SK-N-SH (cell line): Measurements from ENCODE around the gene PRKCA. TPM values are rescaled to one million over a fixed set of nuclear protein-coding genes. Genes with fewer than 3 reads are reported as not detected.

Experiments used
- CTCF ChIA-PET: fragments of 300-600, 350-600 bp; formaldehyde crosslinking; extraction: SDS; loops from one replicate; lab custom pipeline; 2021; lab: Yijun Ruan, JAX
- POLR2A ChIA-PET: fragments of 350-600 bp; sonication (Branson Sonifier 250); formaldehyde crosslinking; extraction: SDS; loops from one replicate; lab custom pipeline; 2020; ENCODE audit warnings: antibody characterized with exemption, inconsistent platforms; lab: Yijun Ruan, JAX
- DNase-seq: peaks from one replicate; pipeline ENCODE4 v3.0.0; 2012
- H2AFZ ChIP-seq: fragments of 200-600 bp; sonication (generic); 2 replicates; pipeline ENCODE4 v1.8.1; 2016; ENCODE audit warnings: antibody characterized with exemption, mild to moderate bottlenecking, low read depth
- H3F3A ChIP-seq: fragments of 200-600 bp; sonication (generic); replicated peaks from 2 replicates; pipeline ENCODE3; 2016; ENCODE audit warnings: antibody characterized with exemption, mild to moderate bottlenecking; ENCODE audit not compliant: insufficient read depth
- H3K27ac ChIP-seq, 2 experiments: fragments of 200-500 bp in 1 of 2; fragments of 200-600 bp in 1 of 2; sonication (Bioruptor generic) in 1 of 2; sonication (generic), shearing (Covaris generic) in 1 of 2; 2 replicates each; pipeline versions ENCODE4 v1.5.1 to v1.6.1; 2014 to 2016; ENCODE audit warnings: low read depth in 2 of 2, inconsistent platforms in 1 of 2, low read length in 1 of 2, mild to moderate bottlenecking in 1 of 2, mixed read lengths in 1 of 2
- H3K27me3 ChIP-seq: fragments of 200-600 bp; sonication (generic), shearing (Covaris generic); 2 replicates; pipeline ENCODE4 v1.6.1; 2016; ENCODE audit warnings: mixed run types; ENCODE audit not compliant: insufficient read depth
- H3K36me3 ChIP-seq, 2 experiments: fragments of 200-500 bp in 1 of 2; fragments of 200-600 bp in 1 of 2; sonication (Bioruptor generic) in 1 of 2; sonication (generic) in 1 of 2; replicated peaks in 1 of 2; 2 replicates each; pipeline versions ENCODE3 to v1.5.1; 2014 to 2016; ENCODE audit warnings: low read length in 1 of 2, mild to moderate bottlenecking in 1 of 2; ENCODE audit not compliant: insufficient read depth in 2 of 2, control insufficient read depth in 1 of 2
- H3K4me1 ChIP-seq, 2 experiments: fragments of 200-500 bp in 1 of 2; fragments of 200-600 bp in 1 of 2; sonication (Bioruptor generic) in 1 of 2; sonication (generic), shearing (Covaris generic) in 1 of 2; 2 replicates each; pipeline versions ENCODE4 v1.5.1 to v1.6.1; 2014 to 2016; ENCODE audit warnings: low read depth in 1 of 2, low read length in 1 of 2, mixed run types in 1 of 2; ENCODE audit not compliant: insufficient read depth in 2 of 2, control insufficient read depth in 1 of 2
- H3K4me2 ChIP-seq: fragments of 200-600 bp; sonication (generic), shearing (Covaris generic); 2 replicates; pipeline ENCODE4 v1.6.1; 2017; ENCODE audit warnings: mixed run types
- H3K4me3 ChIP-seq, 2 experiments: fragments of 200-500 bp in 1 of 2; fragments of 200-600 bp in 1 of 2; sonication (Bioruptor generic) in 1 of 2; sonication (generic), shearing (Covaris generic) in 1 of 2; 2 replicates each; pipeline versions ENCODE4 v1.5.1 to v1.8.1; 2014 to 2016; ENCODE audit warnings: low read depth in 2 of 2, inconsistent platforms in 1 of 2, low read length in 1 of 2, mild to moderate bottlenecking in 1 of 2, mixed read lengths in 1 of 2, moderate library complexity in 1 of 2
- H3K79me2 ChIP-seq: fragments of 200-600 bp; sonication (generic); 2 replicates; pipeline ENCODE4 v1.8.1; 2017; ENCODE audit warnings: mild to moderate bottlenecking; ENCODE audit not compliant: insufficient read depth
- H3K9ac ChIP-seq: fragments of 200-600 bp; sonication (generic); 2 replicates; pipeline ENCODE4 v1.6.1; 2017; ENCODE audit warnings: mixed run types
- H3K9me2 ChIP-seq: fragments of 200-600 bp; sonication (generic); 2 replicates; pipeline ENCODE4 v1.6.1; 2017; ENCODE audit warnings: mixed run types
- H3K9me3 ChIP-seq: fragments of 200-600 bp; sonication (generic); 2 replicates; pipeline ENCODE4 v1.6.1; 2017; ENCODE audit warnings: mixed run types, mild to moderate bottlenecking, moderate library complexity
- H4K20me1 ChIP-seq: fragments of 200-600 bp; sonication (generic); 2 replicates; pipeline ENCODE4 v1.6.1; 2017; ENCODE audit warnings: mild to moderate bottlenecking, mixed run types; ENCODE audit not compliant: insufficient read depth
- FOSL2 ChIP-seq: IDR thresholded peaks from 2 replicates; pipeline ENCODE4 v1.4.0; 2012; ENCODE audit warnings: low read depth, mild to moderate bottlenecking, moderate library complexity, borderline replicate concordance
- FOXM1 ChIP-seq: IDR thresholded peaks from 2 replicates; pipeline ENCODE4 v1.4.0; 2012; ENCODE audit warnings: low read depth, mild to moderate bottlenecking
- IRF3 ChIP-seq: fragments of 150-350 bp; IDR thresholded peaks from 2 replicates; pipeline ENCODE4 v1.6.1; 2016; ENCODE audit warnings: mild to moderate bottlenecking, low read depth, low read length
- MAX ChIP-seq: IDR thresholded peaks from 2 replicates; pipeline ENCODE4 v1.4.0; 2012; ENCODE audit warnings: low read depth
- MEF2A ChIP-seq: IDR thresholded peaks from 2 replicates; pipeline ENCODE4 v1.4.0; 2012; ENCODE audit warnings: low read depth, borderline replicate concordance
- MXI1 ChIP-seq: IDR thresholded peaks from 2 replicates; pipeline ENCODE4 v1.6.1; 2012; ENCODE audit warnings: mild to moderate bottlenecking, low read depth, low read length, improper control_type of control experiment
- NFIC ChIP-seq: IDR thresholded peaks from 2 replicates; pipeline ENCODE4 v1.4.0; 2012; ENCODE audit warnings: borderline replicate concordance
- NRF1 ChIP-seq: IDR thresholded peaks from 2 replicates; pipeline ENCODE4 v1.6.1; 2012; ENCODE audit warnings: low read depth, mild to moderate bottlenecking, low read length
- PBX3 ChIP-seq: IDR thresholded peaks from 2 replicates; pipeline ENCODE4; 2012
- POLR2AphosphoS5 ChIP-seq: IDR thresholded peaks from 2 replicates; pipeline ENCODE4 v1.6.1; 2012; ENCODE audit warnings: low read depth, low read length
- RCOR1 ChIP-seq: fragments of 150-350 bp; IDR thresholded peaks from 2 replicates; pipeline ENCODE4 v1.6.1; 2017; ENCODE audit warnings: antibody characterized with exemption, low read length
- REST ChIP-seq: IDR thresholded peaks from 2 replicates; pipeline ENCODE4 v1.6.1; 2012; ENCODE audit warnings: mild to moderate bottlenecking, low read depth, low read length, moderate library complexity
- SIN3A ChIP-seq: IDR thresholded peaks from 2 replicates; pipeline ENCODE4 v1.6.1; 2012; ENCODE audit warnings: low read depth, mild to moderate bottlenecking, low read length, moderate library complexity, borderline replicate concordance
- SMC3 ChIP-seq: IDR thresholded peaks from 2 replicates; pipeline ENCODE4 v1.6.1; 2012; ENCODE audit warnings: low read depth, low read length, improper control_type of control experiment
- TEAD4 ChIP-seq: IDR thresholded peaks from 2 replicates; pipeline ENCODE4 v1.4.0; 2012; ENCODE audit warnings: mild to moderate bottlenecking, borderline replicate concordance; ENCODE audit not compliant: insufficient read depth
- USF1 ChIP-seq: IDR thresholded peaks from 2 replicates; pipeline ENCODE4 v1.4.0; 2012; ENCODE audit warnings: low read depth, borderline replicate concordance
- WGBS: methylation state at CpG from one replicate; pipeline ENCODE4 v1.1.6; 2017; ENCODE audit warnings: low lambda C conversion rate; 5-methylcytosine and 5-hydroxymethylcytosine counted together
- polyA plus RNA-seq, 3 experiments: library from polyadenylated mRNA; depleted of rRNA; stranded (reverse); fragments of >200 nt; gene quantifications; 2 replicates each; pipeline ENCODE4 v1.2.3, GENCODE V29; 2012

PRKCA gene
- polyA plus RNA-seq, 1 of the 3 experiments (the other 2 are of a cell fraction) = 108 TPM

- WGBS = 94% methylated on average over 2 of the region's 2 CpGs
- H3K36me3 ChIP-seq = peaks cover 0 to 27% of the 10 kb centered on the region in 2 experiments
- no peak overlapping the region for H3K4me2 ChIP-seq
Observed at GRCh38 chr17:66446419-66446818, 144.0 kb downstream of the PRKCA start.

GRCh38 chr17:66447159-66447558 lies 144.7 kb downstream of the PRKCA start:
- Histone ChIP-seq H3K9me3 (no peaks in the 10 kb centered on the region), H2AFZ (no peak overlapping the region), H3K4me1 (peaks cover 13 to 40% of the 10 kb centered on the region in 2 experiments; a peak in 3 of 4 replicates), H3K4me3 (no peak overlapping the region), H3K9ac (no peak overlapping the region), H3K27ac (no peak overlapping the region), H4K20me1 (peaks cover 82% of the 10 kb centered on the region), H3K4me2 (no peak overlapping the region), H3K79me2 (peaks cover 100% of the 10 kb centered on the region), H3F3A (peaks cover 25% of the 10 kb centered on the region), H3K36me3 (peaks cover 0 to 23% of the 10 kb centered on the region in 2 experiments), H3K27me3 (no peaks in the 10 kb centered on the region), H3K9me2 (no peaks in the 10 kb centered on the region)
- POLR2A ChIA-PET = interaction anchor here (0.9 kb wide), 1 partner anchor 14 kb away, joined by 5 read pairs; no protein-coding TSS in a partner anchor
- no peak for DNase-seq
- WGBS = 97% methylated on average over 8 of the region's 8 CpGs
- CTCF ChIA-PET = interaction anchor here (0.7 to 1.8 kb wide), 5 partner anchors 13 to 142 kb away, joined by 3 to 5 read pairs (median 4); no protein-coding TSS in a partner anchor
- TF ChIP-seq SIN3A (no peak), NFIC (no peak), IRF3 (no peak), SMC3 (no peak), FOSL2 (no peak), RCOR1 (no peak), POLR2AphosphoS5 (no peak), TEAD4 (no peak), PBX3 (no peak), FOXM1 (no peak), USF1 (no peak)

More at GRCh38 chr17:66446419-66446818, 144.0 kb downstream of the PRKCA start:
- Histone ChIP-seq H2AFZ (no peak overlapping the region), H3K9me3 (no peaks in the 10 kb centered on the region)
- no peak for TF ChIP-seq REST
- TF ChIP-seq MEF2A = no peak
- TF ChIP-seq MXI1 = no peak
- TF ChIP-seq FOSL2 = no peak
- TF ChIP-seq MAX = no peak
- no peak for TF ChIP-seq SIN3A
- TF ChIP-seq NRF1 = no peak
- no peak for TF ChIP-seq FOXM1
- TF ChIP-seq TEAD4 = no peak
- TF ChIP-seq, all 33 proteins: peak for 0
- Histone ChIP-seq H3K79me2 (peaks cover 100% of the 10 kb centered on the region), H3K9ac (no peak overlapping the region), H3K9me2 (no peaks in the 10 kb centered on the region), H3K4me3 (no peak overlapping the region), H4K20me1 (peaks cover 90% of the 10 kb centered on the region), H3K27ac (no peak overlapping the region), H3K4me1 (peaks cover 6 to 33% of the 10 kb centered on the region in 2 experiments; a peak in 3 of 4 replicates), H3F3A (peaks cover 25% of the 10 kb centered on the region), H3K27me3 (no peaks in the 10 kb centered on the region)
- POLR2A ChIA-PET = no interaction called here
- CTCF ChIA-PET = interaction anchor here (0.6 to 1.8 kb wide), 5 partner anchors 12 to 664 kb away, joined by 3 to 5 read pairs (median 3); no protein-coding TSS in a partner anchor
- no peak for DNase-seq
